Measurements from ENCODE around the gene DCAF6. TPM values are rescaled to one million over a fixed set of nuclear protein-coding genes. Genes with fewer than 3 reads are reported as not detected.

Gene DCAF6
- total RNA-seq, 1 experiment from 2014 or later = 34.7 TPM

GRCh38 chr1:167997037-167997575 lies 60.6 kb downstream of the DCAF6 start:
- Histone ChIP-seq H3K27me3 (no peaks in the 10 kb centered on the region), H3K27ac (no peak overlapping the region), H3K36me3 (peaks cover 10% of the 10 kb centered on the region), H3K9me3 (replicated peaks) (no peaks in the 10 kb centered on the region), H3K4me3 (no peak overlapping the region), H3K4me1 (no peaks in the 10 kb centered on the region; the same call in 1 of the 2 replicates)
- DNase-seq = peak in 1 of 2 experiments; percentile 2

DNA sequence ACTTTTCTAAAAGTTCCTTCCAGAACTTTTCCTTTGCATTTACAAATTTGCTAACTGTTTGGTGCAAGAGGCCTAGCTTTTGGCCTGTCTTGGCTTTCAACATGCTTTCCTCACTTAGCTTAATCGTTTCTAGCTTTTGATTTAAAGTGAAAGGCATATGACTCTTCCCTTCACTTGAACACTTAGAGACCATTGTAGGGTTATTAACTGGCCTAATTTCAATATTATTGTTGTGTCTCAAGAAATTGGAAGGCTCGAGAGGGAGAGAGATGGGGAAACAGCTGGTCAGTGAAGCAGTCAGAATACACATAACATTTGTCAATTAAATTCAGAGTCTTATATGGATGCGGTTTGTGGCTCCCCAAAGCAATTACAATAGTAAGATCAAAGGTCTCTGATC lies 63.4 kb downstream of the DCAF6 start:
- Histone ChIP-seq H3K27ac (no peak overlapping the region), H3K4me1 (no peaks in the 10 kb centered on the region; the same call in 1 of the 2 replicates), H3K36me3 (peaks cover 7% of the 10 kb centered on the region; the same call in 1 of the 2 replicates), H3K27me3 (no peaks in the 10 kb centered on the region), H3K9me3 (replicated peaks) (no peaks in the 10 kb centered on the region), H3K4me3 (no peak overlapping the region)
- DNase-seq = no peak

DNA sequence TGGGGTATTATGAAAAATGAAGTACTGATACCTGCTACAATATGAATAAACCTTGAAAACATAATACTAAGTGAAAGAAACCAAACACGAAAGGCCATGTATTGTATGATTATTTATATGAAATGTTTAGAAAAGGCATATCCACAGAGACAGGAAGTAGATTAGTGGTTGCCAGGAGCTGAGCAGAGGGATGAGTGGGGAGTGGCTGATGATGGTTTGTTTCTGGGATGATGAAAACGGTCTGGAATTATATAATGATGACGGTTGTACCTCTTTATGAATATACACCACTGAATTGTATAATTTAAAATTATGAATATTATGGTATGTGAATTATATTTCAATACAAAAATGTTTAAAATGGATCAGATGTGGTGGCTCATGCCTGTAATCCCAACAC lies 64.2 kb downstream of the DCAF6 start:
- H3K27ac ChIP-seq = no peak overlapping the region
- no peak for DNase-seq
- no peaks in the 10 kb centered on the region; the same call in 1 of the 2 replicates for H3K4me1 ChIP-seq
- H3K27me3 ChIP-seq = no peaks in the 10 kb centered on the region
- H3K4me3 ChIP-seq = no peak overlapping the region
- no peaks in the 10 kb centered on the region for H3K9me3 ChIP-seq (replicated peaks)
- peaks cover 7% of the 10 kb centered on the region; the same call in 1 of the 2 replicates for H3K36me3 ChIP-seq

- Histone ChIP-seq H3K27me3 (no peaks in the 10 kb centered on the region), H3K4me1 (no peaks in the 10 kb centered on the region; the same call in 1 of the 2 replicates), H3K27ac (no peak overlapping the region), H3K9me3 (replicated peaks) (no peaks in the 10 kb centered on the region), H3K4me3 (no peak overlapping the region), H3K36me3 (peaks cover 7% of the 10 kb centered on the region; the same call in 1 of the 2 replicates)
- no peak for DNase-seq
These were observed 64.7 kb downstream of the DCAF6 start for GRCh38 chr1:168001213-168001612.

DNA sequence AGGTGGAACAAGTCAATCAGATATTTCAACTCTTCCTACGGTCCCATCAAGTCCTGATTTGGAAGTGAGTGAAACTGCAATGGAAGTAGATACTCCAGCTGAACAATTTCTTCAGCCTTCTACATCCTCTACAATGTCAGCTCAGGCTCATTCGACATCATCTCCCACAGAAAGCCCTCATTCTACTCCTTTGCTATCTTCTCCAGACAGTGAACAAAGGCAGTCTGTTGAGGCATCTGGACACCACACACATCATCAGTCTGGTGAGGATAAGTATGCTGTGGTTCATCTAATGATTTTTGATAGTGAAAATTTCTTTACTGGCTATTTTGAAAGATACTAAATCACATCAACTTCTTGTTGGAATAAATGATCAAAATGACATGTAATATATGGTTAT lies 68.0 kb downstream of the DCAF6 start:
- Histone ChIP-seq H3K9me3 (replicated peaks) (no peaks in the 10 kb centered on the region), H3K36me3 (peaks cover 7% of the 10 kb centered on the region; the same call in 1 of the 2 replicates), H3K4me3 (no peak overlapping the region), H3K27ac (no peak overlapping the region), H3K4me1 (no peaks in the 10 kb centered on the region), H3K27me3 (no peaks in the 10 kb centered on the region)
- DNase-seq = no peak

- no peak overlapping the region for H3K27ac ChIP-seq
- no peaks in the 10 kb centered on the region for H3K27me3 ChIP-seq
- DNase-seq = no peak
- H3K4me1 ChIP-seq = no peaks in the 10 kb centered on the region
- H3K36me3 ChIP-seq = peaks cover 4% of the 10 kb centered on the region; the same call in 1 of the 2 replicates
- H3K4me3 ChIP-seq = no peak overlapping the region
- H3K9me3 ChIP-seq (replicated peaks) = no peaks in the 10 kb centered on the region
These were observed 69.0 kb downstream of the DCAF6 start for GRCh38 chr1:168005529-168005928.

DNA sequence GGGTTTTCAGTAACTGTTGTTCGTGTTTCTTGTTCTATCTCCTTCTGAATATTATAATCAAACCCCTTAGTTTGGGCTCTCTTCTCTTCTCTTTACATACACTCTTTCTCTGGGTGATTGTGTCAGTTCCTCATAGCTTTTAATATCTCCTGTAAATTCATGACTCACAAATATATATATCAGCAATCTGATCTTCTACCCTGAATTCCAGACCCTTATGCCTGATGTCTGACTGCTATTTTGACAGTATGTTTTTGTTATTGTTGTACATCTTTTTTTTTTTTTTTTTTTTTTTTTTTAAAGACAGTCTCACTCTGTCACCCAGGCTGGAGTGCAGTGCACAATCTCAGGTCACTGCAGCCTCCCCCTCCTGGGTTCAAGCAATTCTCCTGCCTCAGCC lies 71.2 kb downstream of the DCAF6 start:
- H3K27me3 ChIP-seq = no peaks in the 10 kb centered on the region
- H3K4me3 ChIP-seq = no peak overlapping the region

GRCh38 chr1:168008595-168008994 lies 72.1 kb downstream of the DCAF6 start:
- no peaks in the 10 kb centered on the region for H3K9me3 ChIP-seq (replicated peaks)
- DNase-seq = no peak
- H3K4me1 ChIP-seq = no peaks in the 10 kb centered on the region
- H3K27ac ChIP-seq = no peak overlapping the region
- no peak overlapping the region for H3K4me3 ChIP-seq
- H3K27me3 ChIP-seq = no peaks in the 10 kb centered on the region
- H3K36me3 ChIP-seq = peaks cover 6% of the 10 kb centered on the region; the same call in 1 of the 2 replicates

More for the DNA sequence above, 71.2 kb downstream of the DCAF6 start:
- no peak for DNase-seq
- Histone ChIP-seq H3K9me3 (replicated peaks) (no peaks in the 10 kb centered on the region), H3K4me1 (no peaks in the 10 kb centered on the region), H3K27ac (no peak overlapping the region), H3K36me3 (peaks cover 6% of the 10 kb centered on the region; the same call in 1 of the 2 replicates)

DNA sequence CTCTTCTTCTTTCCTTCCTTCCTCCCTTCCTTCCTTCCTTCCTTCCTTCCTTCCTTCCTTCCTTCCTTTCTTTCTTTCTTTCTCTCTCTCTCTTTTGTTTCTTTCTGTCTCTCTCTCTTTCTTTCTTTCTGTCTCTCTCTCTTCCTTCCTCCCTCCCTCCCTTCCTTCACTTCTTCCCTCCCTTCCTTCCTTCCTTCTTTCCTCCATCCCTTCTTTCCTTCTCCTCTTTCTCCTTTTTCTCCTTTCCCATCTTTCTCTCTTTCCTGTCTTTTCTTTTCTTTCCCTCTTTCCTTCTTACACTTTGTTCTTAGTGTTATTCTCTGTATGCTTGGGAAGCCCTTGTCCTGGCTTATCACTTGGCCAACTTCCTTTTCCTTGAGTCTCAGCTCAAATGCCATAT lies 72.8 kb downstream of the DCAF6 start:
- no peaks in the 10 kb centered on the region for H3K4me1 ChIP-seq
- H3K36me3 ChIP-seq = peaks cover 6% of the 10 kb centered on the region; the same call in 1 of the 2 replicates
- no peak for DNase-seq
- H3K27me3 ChIP-seq = no peaks in the 10 kb centered on the region
- H3K9me3 ChIP-seq (replicated peaks) = no peaks in the 10 kb centered on the region
- no peak overlapping the region for H3K4me3 ChIP-seq
- no peak overlapping the region for H3K27ac ChIP-seq

DNA sequence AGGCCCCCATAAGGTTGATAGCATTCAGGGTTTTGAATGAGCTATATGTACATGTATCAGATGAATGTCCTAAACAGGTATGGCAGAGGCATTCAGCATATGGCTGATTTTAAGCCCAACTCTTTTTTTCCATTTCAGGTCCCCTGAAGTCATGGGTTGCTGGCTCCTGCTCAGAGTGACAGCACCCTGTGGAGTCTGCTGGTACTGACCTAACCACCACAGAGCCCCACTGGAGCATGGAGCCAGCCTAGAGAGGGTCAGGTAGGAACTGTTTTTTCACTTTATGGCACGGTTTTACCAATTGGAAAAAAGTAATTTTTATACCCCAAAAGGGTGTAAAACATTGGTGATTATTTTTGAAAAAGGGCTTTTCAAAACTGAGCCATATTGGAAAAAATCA lies 82.9 kb downstream of the DCAF6 start:
- H3K27me3 ChIP-seq = no peaks in the 10 kb centered on the region
- H3K36me3 ChIP-seq = peaks cover 7% of the 10 kb centered on the region
- no peak overlapping the region for H3K4me3 ChIP-seq

GRCh38 chr1:168031198-168031597 lies 94.7 kb downstream of the DCAF6 start:
- Histone ChIP-seq H3K27ac (no peak overlapping the region), H3K4me1 (no peaks in the 10 kb centered on the region), H3K27me3 (no peaks in the 10 kb centered on the region), H3K36me3 (no peaks in the 10 kb centered on the region), H3K9me3 (replicated peaks) (no peaks in the 10 kb centered on the region), H3K4me3 (no peak overlapping the region)
- no peak for DNase-seq

More for the DNA sequence above, 82.9 kb downstream of the DCAF6 start:
- H3K27ac ChIP-seq = no peak overlapping the region
- H3K4me1 ChIP-seq = no peaks in the 10 kb centered on the region
- no peaks in the 10 kb centered on the region for H3K9me3 ChIP-seq (replicated peaks)
- DNase-seq = peak in 1 of 2 experiments; percentile 2

DNA sequence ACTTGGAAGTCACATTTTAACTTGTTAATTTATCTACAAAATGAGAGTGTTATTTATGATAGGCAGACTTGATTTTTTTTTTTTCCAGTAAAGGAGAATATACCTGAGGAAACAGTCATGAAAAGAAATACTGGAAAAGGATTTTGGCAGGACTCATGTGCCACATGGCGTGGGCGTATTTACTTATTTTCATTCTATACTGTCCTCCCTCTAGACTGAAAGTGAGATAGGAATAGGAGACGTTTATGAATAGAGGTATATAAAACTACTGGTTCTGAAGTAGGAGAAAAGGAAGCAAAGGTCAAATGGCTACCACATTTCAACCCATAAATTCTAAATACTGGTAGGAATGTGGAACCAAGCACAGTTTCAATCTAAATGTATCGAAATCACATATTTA lies 95.1 kb downstream of the DCAF6 start:
- Histone ChIP-seq H3K9me3 (replicated peaks) (no peaks in the 10 kb centered on the region), H3K27ac (no peak overlapping the region), H3K4me1 (no peaks in the 10 kb centered on the region), H3K36me3 (no peaks in the 10 kb centered on the region), H3K4me3 (no peak overlapping the region), H3K27me3 (no peaks in the 10 kb centered on the region)
- no peak for DNase-seq

- H3K36me3 ChIP-seq = no peaks in the 10 kb centered on the region
- H3K9me3 ChIP-seq (replicated peaks) = no peaks in the 10 kb centered on the region
- no peak overlapping the region for H3K27ac ChIP-seq
- no peak for DNase-seq
- no peaks in the 10 kb centered on the region for H3K4me1 ChIP-seq
- H3K4me3 ChIP-seq = no peak overlapping the region
- H3K27me3 ChIP-seq = no peaks in the 10 kb centered on the region
These were observed 95.5 kb downstream of the DCAF6 start for GRCh38 chr1:168032029-168032428.

DNA sequence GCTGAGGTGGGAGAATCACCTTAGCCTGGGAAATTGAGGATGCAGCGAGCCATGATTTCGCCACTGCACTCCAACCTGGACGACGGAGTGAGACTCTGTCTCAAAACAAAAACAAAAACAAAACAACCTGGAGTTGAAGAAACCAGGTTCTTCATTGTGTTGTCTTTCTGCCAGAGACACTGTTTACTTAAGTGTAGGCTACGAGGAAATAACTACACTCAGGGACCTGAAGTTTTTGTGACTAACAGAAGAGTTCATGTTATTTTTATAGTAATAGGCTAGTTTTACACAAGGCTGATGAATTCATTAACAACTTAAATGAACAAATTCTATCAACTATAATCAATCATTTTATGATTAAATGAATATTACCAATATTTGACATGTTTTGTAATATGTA lies 98.9 kb downstream of the DCAF6 start:
- Histone ChIP-seq H3K27me3 (no peaks in the 10 kb centered on the region), H3K4me3 (no peak overlapping the region), H3K9me3 (replicated peaks) (no peaks in the 10 kb centered on the region), H3K36me3 (0 out of 2 replicates have a peak, but pooled peaks cover 3% of the 10 kb centered on the region), H3K4me1 (no peaks in the 10 kb centered on the region), H3K27ac (no peak overlapping the region)
- no peak for DNase-seq

DNA sequence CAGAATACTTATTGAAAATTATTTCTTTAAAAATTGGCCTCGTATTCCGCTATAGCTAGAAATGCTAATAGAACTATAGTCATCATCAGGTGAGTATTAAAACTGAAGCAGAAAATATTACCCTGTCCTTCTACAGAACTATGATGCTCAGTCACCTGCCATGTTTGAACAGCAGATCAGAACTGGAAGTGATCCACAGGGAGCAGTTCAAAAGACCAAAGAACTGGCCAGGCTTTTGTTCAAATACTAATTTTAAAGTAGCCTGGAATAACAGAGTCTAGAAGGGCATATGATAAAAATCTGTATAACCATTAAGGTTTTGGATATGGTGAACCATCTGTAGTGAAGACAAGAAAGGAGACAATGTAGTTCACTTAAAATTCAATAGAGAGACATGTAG lies 105.9 kb downstream of the DCAF6 start:
- Histone ChIP-seq H3K4me3 (no peak overlapping the region), H3K27ac (no peak overlapping the region), H3K36me3 (peaks cover 24% of the 10 kb centered on the region), H3K9me3 (replicated peaks) (no peaks in the 10 kb centered on the region), H3K4me1 (no peaks in the 10 kb centered on the region), H3K27me3 (no peaks in the 10 kb centered on the region)
- no peak for DNase-seq

DNA sequence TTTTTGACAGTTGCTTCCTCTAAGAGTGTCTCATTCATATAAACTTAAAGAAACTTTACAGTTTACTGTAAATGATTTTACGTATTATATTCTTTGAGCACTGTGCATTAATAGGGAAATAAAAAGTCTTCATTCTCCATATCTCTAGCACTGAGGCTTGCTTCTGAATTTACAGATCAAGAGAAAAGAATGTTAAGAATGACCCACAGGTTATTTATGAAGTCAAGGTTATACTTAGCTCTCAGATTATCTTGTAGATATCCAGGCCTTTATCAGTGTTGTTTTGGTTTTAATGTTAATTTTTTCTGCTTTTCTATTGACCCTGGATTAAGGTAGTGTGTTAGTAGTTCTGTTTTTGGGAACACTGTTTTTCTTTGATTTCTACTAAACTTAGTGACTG lies 108.8 kb downstream of the DCAF6 start:
- Histone ChIP-seq H3K4me1 (no peaks in the 10 kb centered on the region), H3K27ac (no peak overlapping the region), H3K36me3 (peaks cover 22% of the 10 kb centered on the region), H3K9me3 (replicated peaks) (0 out of 2 replicates have a peak, but pooled peaks cover 3% of the 10 kb centered on the region), H3K4me3 (no peak overlapping the region), H3K27me3 (no peaks in the 10 kb centered on the region)
- DNase-seq = no peak
